SK-N-DZ (cell line): ENCODE data around the gene KCNIP3.

Experiments
- DNase-seq: peaks from one replicate; pipeline ENCODE4 v3.0.0-alpha.2; 2015; ENCODE audit warnings: low spot score

Gene KCNIP3

GRCh38 chr2:95274291-95275150 lies 22.6 kb upstream of the KCNIP3 start, which contains the start of gene PROM2:
PROM2 (plus strand) TSS chr2:95274449; CDS start chr2:95274586, 137 bp downstream.
- DNase-seq: no peak

- no peak for DNase-seq
These were observed 22.0 kb upstream of the KCNIP3 start for GRCh38 chr2:95275151-95275515.

- no peak for DNase-seq
These were observed 21.4 kb upstream of the KCNIP3 start for GRCh38 chr2:95275601-95276243.

GRCh38 chr2:95276244-95276887 lies 20.8 kb upstream of the KCNIP3 start:
- no peak for DNase-seq

GRCh38 chr2:95276888-95277245 lies 20.3 kb upstream of the KCNIP3 start:
- no peak for DNase-seq

- DNase-seq: no peak
These were observed 19.8 kb upstream of the KCNIP3 start for GRCh38 chr2:95277246-95277906.

GRCh38 chr2:95278051-95278471 lies 19.1 kb upstream of the KCNIP3 start:
- no peak for DNase-seq

GRCh38 chr2:95278637-95279225 lies 18.4 kb upstream of the KCNIP3 start:
- DNase-seq: no peak

- DNase-seq: no peak
These were observed 17.6 kb upstream of the KCNIP3 start for GRCh38 chr2:95279435-95280035.

- DNase-seq: no peak
These were observed 16.1 kb upstream of the KCNIP3 start for GRCh38 chr2:95281071-95281470.

GRCh38 chr2:95281786-95282185 lies 15.4 kb upstream of the KCNIP3 start:
- DNase-seq: no peak

GRCh38 chr2:95282458-95282857 lies 14.7 kb upstream of the KCNIP3 start:
- no peak for DNase-seq

GRCh38 chr2:95283562-95283961 lies 13.6 kb upstream of the KCNIP3 start:
- no peak for DNase-seq

GRCh38 chr2:95284886-95285541 lies 12.1 kb upstream of the KCNIP3 start:
- DNase-seq: no peak

- no peak for DNase-seq
These were observed 11.6 kb upstream of the KCNIP3 start for GRCh38 chr2:95285542-95285932.

GRCh38 chr2:95287336-95287735 lies 9.8 kb upstream of the KCNIP3 start:
- no peak for DNase-seq

- no peak for DNase-seq
These were observed 9.3 kb upstream of the KCNIP3 start for GRCh38 chr2:95287806-95288205.

GRCh38 chr2:95289253-95289652 lies 7.9 kb upstream of the KCNIP3 start:
- DNase-seq: no peak

- DNase-seq: no peak
These were observed 5.9 kb upstream of the KCNIP3 start for GRCh38 chr2:95291222-95291621.

- DNase-seq: no peak
These were observed 4.4 kb upstream of the KCNIP3 start for GRCh38 chr2:95292623-95293260.
